SK-N-SH (cell line): ENCODE data around the gene RUNDC3A.

ENCODE experiments used
- CTCF ChIP-seq: fragments of 200-600 bp; sonication (generic); IDR thresholded peaks from 2 replicates; pipeline ENCODE4 v1.6.1; 2017; ENCODE audit warnings: antibody characterized with exemption, mild to moderate bottlenecking, moderate library complexity
- FOXM1 ChIP-seq: IDR thresholded peaks from 2 replicates; pipeline ENCODE4 v1.4.0; 2012; ENCODE audit warnings: low read depth, mild to moderate bottlenecking
- JUND ChIP-seq: IDR thresholded peaks from 2 replicates; pipeline ENCODE4 v1.4.0; 2012
- POLR2AphosphoS5 ChIP-seq: IDR thresholded peaks from 2 replicates; pipeline ENCODE4 v1.6.1; 2012; ENCODE audit warnings: low read depth, low read length
- YY1 ChIP-seq: IDR thresholded peaks from 2 replicates; pipeline ENCODE4 v1.4.0; 2012; ENCODE audit warnings: low read depth, mild to moderate bottlenecking
- TF ChIP-seq, protein P1 (sequence below): IDR thresholded peaks from 2 replicates; pipeline ENCODE4 v1.4.0; 2012; ENCODE audit warnings: low read depth
- TF ChIP-seq, protein P2 (sequence below): fragments of 150-350 bp; IDR thresholded peaks from 2 replicates; pipeline ENCODE4 v1.6.1; 2017; ENCODE audit warnings: antibody characterized with exemption, low read length, low read depth, borderline replicate concordance

DNA sequence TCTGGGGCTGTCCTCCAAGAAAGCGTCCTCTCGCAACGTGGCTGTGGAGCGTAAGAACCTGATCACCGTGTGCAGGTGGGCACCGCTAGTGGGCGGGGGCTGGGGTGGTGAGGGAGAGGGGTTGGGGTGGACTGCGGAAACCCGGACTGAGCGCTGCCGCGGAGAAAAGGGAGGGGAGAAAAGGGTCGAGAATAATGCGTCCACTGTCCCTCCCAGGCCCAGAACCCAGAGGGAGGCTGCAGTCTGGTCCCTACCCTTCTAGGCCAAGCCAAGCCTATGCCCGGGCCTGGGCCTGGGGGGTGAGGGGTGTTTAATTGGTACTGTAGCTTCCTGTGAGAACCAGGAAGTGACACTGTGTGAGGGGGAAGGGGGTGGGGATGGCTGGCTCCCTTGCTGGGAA is 464 bp downstream of the RUNDC3A start:
- TF ChIP-seq POLR2AphosphoS5, result no peak
- no peak for TF ChIP-seq FOXM1
- TF ChIP-seq CTCF, result no peak
- TF ChIP-seq, protein P1, sequence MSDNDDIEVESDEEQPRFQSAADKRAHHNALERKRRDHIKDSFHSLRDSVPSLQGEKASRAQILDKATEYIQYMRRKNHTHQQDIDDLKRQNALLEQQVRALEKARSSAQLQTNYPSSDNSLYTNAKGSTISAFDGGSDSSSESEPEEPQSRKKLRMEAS, result no peak
- no peak for TF ChIP-seq JUND
- no peak for TF ChIP-seq YY1
- TF ChIP-seq, protein P2, sequence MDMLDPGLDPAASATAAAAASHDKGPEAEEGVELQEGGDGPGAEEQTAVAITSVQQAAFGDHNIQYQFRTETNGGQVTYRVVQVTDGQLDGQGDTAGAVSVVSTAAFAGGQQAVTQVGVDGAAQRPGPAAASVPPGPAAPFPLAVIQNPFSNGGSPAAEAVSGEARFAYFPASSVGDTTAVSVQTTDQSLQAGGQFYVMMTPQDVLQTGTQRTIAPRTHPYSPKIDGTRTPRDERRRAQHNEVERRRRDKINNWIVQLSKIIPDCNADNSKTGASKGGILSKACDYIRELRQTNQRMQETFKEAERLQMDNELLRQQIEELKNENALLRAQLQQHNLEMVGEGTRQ, result no peak
